Activated B cell treated with CpG ODN at 0.5 μM for 24 hours (primary cell): ENCODE results near the gene PAPPA. TPM values are rescaled to one million over a fixed set of nuclear protein-coding genes. Genes with fewer than 3 reads are reported as not detected.

Experiments used
- ATAC-seq: fragments of 200-7000 bp; cut with Tn5 transposase; one replicate; pipeline ENCODE4 v1.10.0; 2021; ENCODE audit warnings: low read depth, mild to moderate bottlenecking, moderate library complexity
- CTCF ChIA-PET: fragments of 350-600 bp; sonication (Branson Sonifier 250); formaldehyde crosslinking; loops from one replicate; lab custom pipeline; 2021; ENCODE audit warnings: antibody characterized with exemption; lab: Charles Lee
- POLR2A ChIA-PET: fragments of 350-600 bp; sonication (Branson Sonifier 250); formaldehyde crosslinking; loops from one replicate; lab custom pipeline; 2021; ENCODE audit warnings: antibody characterized with exemption; lab: Charles Lee
- DNase-seq: peaks from one replicate; pipeline ENCODE4 v3.0.0; 2022
- H3K27ac Mint-ChIP-seq: one replicate; pipeline ENCODE4 v1.8.0; 2020; ENCODE audit warnings: mixed read lengths
- H3K27me3 Mint-ChIP-seq: one replicate; pipeline ENCODE4 v1.8.0; 2021; ENCODE audit warnings: mixed read lengths
- H3K36me3 Mint-ChIP-seq: one replicate; pipeline ENCODE4 v1.8.0; 2021; ENCODE audit warnings: low read depth, mixed read lengths
- H3K4me1 Mint-ChIP-seq: one replicate; pipeline ENCODE4 v1.8.0; 2021; ENCODE audit warnings: mixed read lengths
- H3K4me3 Mint-ChIP-seq: one replicate; pipeline ENCODE4 v1.8.0; 2020; ENCODE audit warnings: mild to moderate bottlenecking, mixed read lengths
- H3K9me3 Mint-ChIP-seq: one replicate; pipeline ENCODE4 v1.8.0; 2020; ENCODE audit warnings: mixed read lengths
- CTCF ChIP-seq: fragments of 200-600 bp; IDR thresholded peaks from one replicate; pipeline ENCODE4 v1.8.0; 2022; ENCODE audit warnings: antibody characterized with exemption, mild to moderate bottlenecking
- intact Hi-C: fragments of 100-400 bp; cut with micrococcal nuclease; formaldehyde crosslinking; loops from one replicate; pipeline ENCODE4 v1.15.1; 2024
- total RNA-seq: library from RNA; stranded (reverse); gene quantifications from 2 replicates; pipeline ENCODE4 v1.2.3, GENCODE V29; 2022

The PAPPA gene
- total RNA-seq, 1 donor from 2014 or later, result not detected

GRCh38 chr9:116331241-116331640 lies 177.7 kb downstream of the PAPPA start:
- H3K27me3 Mint-ChIP-seq, result no peaks in the 10 kb centered on the region
- no peaks in the 10 kb centered on the region for H3K9me3 Mint-ChIP-seq
- TF ChIP-seq CTCF, result no peak
- ChIA-PET POLR2A (no interaction called here), CTCF (no interaction called here)
- no peak for ATAC-seq
- H3K4me1 Mint-ChIP-seq, result no peaks in the 10 kb centered on the region
- no peak for DNase-seq
- H3K27ac Mint-ChIP-seq, result no peak overlapping the region
- H3K4me3 Mint-ChIP-seq, result no peak overlapping the region
- intact Hi-C loops, result no loop called here
- H3K36me3 Mint-ChIP-seq, result no peaks in the 10 kb centered on the region

GRCh38 chr9:116332090-116332489 lies 178.5 kb downstream of the PAPPA start:
- Mint-ChIP-seq H3K4me1 (no peaks in the 10 kb centered on the region), H3K4me3 (no peak overlapping the region), H3K9me3 (no peaks in the 10 kb centered on the region), H3K27me3 (no peaks in the 10 kb centered on the region), H3K27ac (no peak overlapping the region), H3K36me3 (no peaks in the 10 kb centered on the region)
- ChIA-PET CTCF (no interaction called here), POLR2A (no interaction called here)
- DNase-seq (no peak), ATAC-seq (no peak)
- no peak for TF ChIP-seq CTCF
- intact Hi-C loops, result no loop called here

GRCh38 chr9:116333254-116333653 lies 179.7 kb downstream of the PAPPA start:
- Mint-ChIP-seq H3K9me3 (no peaks in the 10 kb centered on the region), H3K4me3 (no peak overlapping the region), H3K27me3 (no peaks in the 10 kb centered on the region), H3K36me3 (no peaks in the 10 kb centered on the region), H3K27ac (no peak overlapping the region), H3K4me1 (no peaks in the 10 kb centered on the region)
- intact Hi-C loops, result no loop called here
- POLR2A ChIA-PET, result no interaction called here
- DNase-seq (no peak), ATAC-seq (no peak)
- CTCF ChIA-PET, result no interaction called here
- no peak for TF ChIP-seq CTCF

GRCh38 chr9:116334546-116335150 lies 181.1 kb downstream of the PAPPA start:
- ChIA-PET CTCF (no interaction called here), POLR2A (no interaction called here)
- Mint-ChIP-seq H3K36me3 (no peaks in the 10 kb centered on the region), H3K9me3 (no peaks in the 10 kb centered on the region), H3K4me1 (no peaks in the 10 kb centered on the region), H3K4me3 (no peak overlapping the region), H3K27me3 (no peaks in the 10 kb centered on the region), H3K27ac (no peak overlapping the region)
- intact Hi-C loops, result no loop called here
- no peak for TF ChIP-seq CTCF
- ATAC-seq, result no peak
- no peak for DNase-seq

GRCh38 chr9:116335392-116335791 lies 181.8 kb downstream of the PAPPA start:
- Mint-ChIP-seq H3K4me1 (no peaks in the 10 kb centered on the region), H3K27me3 (no peaks in the 10 kb centered on the region), H3K9me3 (no peaks in the 10 kb centered on the region), H3K27ac (no peak overlapping the region), H3K36me3 (no peaks in the 10 kb centered on the region), H3K4me3 (no peak overlapping the region)
- ChIA-PET POLR2A (no interaction called here), CTCF (no interaction called here)
- ATAC-seq, result no peak
- no peak for DNase-seq
- TF ChIP-seq CTCF, result no peak
- intact Hi-C loops, result no loop called here
